ENCODE results near the gene IQSEC1.

GRCh38 chr3:13079510-13079909, 6.3 kb upstream of the IQSEC1 start:
- TF ChIP-seq POLR2AphosphoS5 (IDR thresholded peaks at IDR 0.05; ENCODE audit: low read depth, low read length) (no peak), TAF1 (IDR thresholded peaks at IDR 0.05; ENCODE audit: low read depth, low read length) (no peak), POLR2A (IDR thresholded peaks at IDR 0.05; ENCODE audit: low read depth, low read length) (no peak), POU2F2 (IDR thresholded peaks at IDR 0.05; ENCODE audit: low read depth, low read length) (no peak), PAX5 (IDR thresholded peaks at IDR 0.05; ENCODE audit: insufficient read depth, low read length, severe bottlenecking) (no peak), SPI1 (IDR thresholded peaks at IDR 0.05; ENCODE audit: low read depth, low read length) (no peak)
